ENCODE data around the gene ISM1. TPM values are rescaled to one million over a fixed set of nuclear protein-coding genes. Genes with fewer than 3 reads are reported as not detected.

Gene ISM1
- polyA plus RNA-seq, 1 experiment, result not detected

DNA sequence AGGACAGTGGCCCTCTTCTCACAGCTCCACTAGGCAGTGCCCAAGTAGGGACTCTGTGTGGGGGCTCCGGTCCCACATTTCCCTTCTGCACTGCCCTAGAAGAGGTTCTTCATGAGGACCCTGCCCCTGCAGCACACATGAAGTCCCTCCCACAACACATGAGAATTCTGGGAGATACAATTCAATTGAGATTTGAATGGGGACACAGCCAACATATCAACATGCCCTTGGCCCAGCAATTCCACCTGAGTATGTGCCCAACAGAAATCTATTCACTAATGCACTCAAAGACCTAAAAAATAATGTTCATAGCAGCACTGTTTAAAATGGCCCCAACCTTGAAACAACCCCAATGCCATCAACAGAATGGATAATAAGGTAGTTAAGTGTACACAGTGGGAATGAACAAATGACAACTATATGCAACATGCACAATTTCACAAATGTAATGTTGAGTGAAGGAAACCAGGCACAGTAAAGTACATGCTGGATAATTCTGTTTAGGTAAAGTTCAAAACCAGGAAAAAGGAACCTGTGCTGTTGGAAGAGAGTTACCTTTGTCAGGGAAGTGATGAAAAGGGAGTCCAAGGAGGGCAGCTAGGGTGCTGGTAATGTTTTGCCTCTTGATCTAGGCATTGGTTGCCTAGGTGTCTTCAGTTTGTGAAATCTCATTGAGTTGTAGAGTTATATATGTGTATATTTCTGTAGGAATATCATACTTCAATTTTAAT, 16.1 kb downstream of the ISM1 start:
- H3K9me3 ChIP-seq (ENCODE audit: control insufficient read depth, insufficient read depth, low read length), result no peaks in the 10 kb centered on the region
- no peaks in the 10 kb centered on the region for H3K27me3 ChIP-seq (ENCODE audit: control insufficient read depth, insufficient read depth, low read length)
- no peak for DNase-seq (ENCODE audit: low read depth, low spot score)
- ChIA-PET POLR2A (no interaction called here), CTCF (no interaction called here)
- H3K4me3 ChIP-seq (ENCODE audit: low read depth, low read length), result no peak overlapping the region
- no peak overlapping the region for H3K27ac ChIP-seq (ENCODE audit: low read depth, low read length)
- TF ChIP-seq, protein P1, sequence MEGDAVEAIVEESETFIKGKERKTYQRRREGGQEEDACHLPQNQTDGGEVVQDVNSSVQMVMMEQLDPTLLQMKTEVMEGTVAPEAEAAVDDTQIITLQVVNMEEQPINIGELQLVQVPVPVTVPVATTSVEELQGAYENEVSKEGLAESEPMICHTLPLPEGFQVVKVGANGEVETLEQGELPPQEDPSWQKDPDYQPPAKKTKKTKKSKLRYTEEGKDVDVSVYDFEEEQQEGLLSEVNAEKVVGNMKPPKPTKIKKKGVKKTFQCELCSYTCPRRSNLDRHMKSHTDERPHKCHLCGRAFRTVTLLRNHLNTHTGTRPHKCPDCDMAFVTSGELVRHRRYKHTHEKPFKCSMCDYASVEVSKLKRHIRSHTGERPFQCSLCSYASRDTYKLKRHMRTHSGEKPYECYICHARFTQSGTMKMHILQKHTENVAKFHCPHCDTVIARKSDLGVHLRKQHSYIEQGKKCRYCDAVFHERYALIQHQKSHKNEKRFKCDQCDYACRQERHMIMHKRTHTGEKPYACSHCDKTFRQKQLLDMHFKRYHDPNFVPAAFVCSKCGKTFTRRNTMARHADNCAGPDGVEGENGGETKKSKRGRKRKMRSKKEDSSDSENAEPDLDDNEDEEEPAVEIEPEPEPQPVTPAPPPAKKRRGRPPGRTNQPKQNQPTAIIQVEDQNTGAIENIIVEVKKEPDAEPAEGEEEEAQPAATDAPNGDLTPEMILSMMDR (IDR thresholded peaks at IDR 0.05; ENCODE audit: low read depth, low read length), result no peak

DNA sequence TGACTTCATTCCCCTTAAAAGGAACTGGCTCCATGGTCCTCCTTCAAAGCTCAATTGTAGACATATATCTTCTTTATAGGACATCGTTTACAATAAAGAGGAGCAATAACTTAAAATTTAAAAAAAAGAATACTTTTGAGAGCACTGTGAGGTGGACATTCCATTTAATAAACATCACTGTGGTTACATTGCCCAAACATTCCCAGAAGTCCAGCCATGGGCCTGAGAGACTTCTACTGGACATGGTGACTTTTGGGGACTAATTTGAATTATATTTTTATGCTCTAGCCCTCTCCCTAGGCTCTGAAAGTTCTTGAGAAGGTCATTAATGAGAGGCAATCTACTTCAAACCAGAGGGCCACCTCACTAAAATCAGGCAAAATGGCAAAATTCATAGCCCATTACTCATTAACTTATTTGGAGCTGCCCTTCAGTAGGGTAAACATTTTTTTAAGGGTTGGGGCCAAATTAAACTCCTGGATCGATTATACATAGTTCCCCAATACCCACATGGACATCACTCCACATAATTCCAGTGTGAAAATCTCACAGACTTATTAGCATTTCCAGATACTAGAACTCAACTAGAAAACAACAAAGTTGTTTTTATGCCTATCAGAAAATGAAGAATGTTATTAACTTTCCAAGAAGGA, 17.1 kb downstream of the ISM1 start:
- Histone ChIP-seq H3K4me3 (ENCODE audit: low read depth, low read length) (no peak overlapping the region), H3K27ac (ENCODE audit: low read depth, low read length) (no peak overlapping the region), H3K9me3 (ENCODE audit: control insufficient read depth, insufficient read depth, low read length) (no peaks in the 10 kb centered on the region), H3K27me3 (ENCODE audit: control insufficient read depth, insufficient read depth, low read length) (no peaks in the 10 kb centered on the region)
- no peak for DNase-seq (ENCODE audit: low read depth, low spot score)
- TF ChIP-seq, protein P1 (IDR thresholded peaks at IDR 0.05; ENCODE audit: low read depth, low read length), result no peak
- CTCF ChIA-PET, result no interaction called here
- POLR2A ChIA-PET, result no interaction called here

DNA sequence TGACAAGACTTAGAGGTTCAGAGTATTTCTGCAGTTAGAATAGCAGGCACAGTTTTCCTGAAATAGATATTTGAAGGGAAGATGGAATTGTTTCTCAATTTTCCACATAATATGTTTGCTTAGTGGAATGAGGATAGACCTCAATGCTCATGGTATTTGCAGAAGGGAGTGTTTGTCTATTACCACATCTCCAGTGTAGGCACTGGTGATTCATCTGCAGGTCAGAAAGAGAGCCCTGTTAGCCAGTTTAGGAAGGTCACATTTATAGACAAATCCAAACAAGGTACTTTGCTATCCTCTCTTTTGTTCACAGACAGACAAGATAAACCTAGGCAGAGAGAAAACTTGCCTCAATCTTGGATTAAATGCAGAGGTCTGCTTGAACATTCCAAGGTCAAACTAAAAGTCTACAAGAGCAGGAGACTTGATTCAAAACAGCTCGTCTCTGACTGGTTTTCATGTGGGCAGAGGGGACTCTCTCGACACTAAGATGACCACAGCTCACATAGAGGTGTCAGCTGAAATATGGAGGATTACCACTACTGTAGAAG, 22.8 kb downstream of the ISM1 start:
- H3K27me3 ChIP-seq (ENCODE audit: control insufficient read depth, insufficient read depth, low read length), result no peaks in the 10 kb centered on the region
- CTCF ChIA-PET, result interaction anchor here (0.8 kb wide), 1 partner anchor 17 kb away, joined by 4 read pairs; no protein-coding TSS in a partner anchor
- no peak for DNase-seq (ENCODE audit: low read depth, low spot score)

DNA sequence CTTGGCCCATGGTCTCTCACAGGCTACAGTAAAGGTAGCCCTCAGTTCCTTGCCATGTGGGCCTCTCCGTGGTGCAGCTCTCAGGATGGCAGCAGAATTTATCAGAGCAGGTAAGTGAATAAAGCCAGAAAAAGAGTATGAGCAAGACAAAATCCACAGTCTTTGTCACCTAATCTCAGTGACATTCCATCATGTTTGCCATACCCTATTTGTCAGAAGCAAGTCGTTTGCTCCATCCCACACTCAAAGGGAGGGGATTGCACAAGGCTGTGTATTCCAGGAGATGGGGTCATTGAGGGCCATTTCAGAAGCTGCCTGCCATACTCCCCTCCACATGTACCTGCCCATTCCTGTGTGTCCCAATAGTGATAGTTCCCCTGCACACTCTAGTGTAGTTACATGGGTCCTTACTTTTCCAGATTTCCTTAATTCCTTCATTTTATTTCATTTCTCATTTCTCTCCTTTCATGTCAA, 24.2 kb downstream of the ISM1 start:
- Histone ChIP-seq H3K27me3 (ENCODE audit: control insufficient read depth, insufficient read depth, low read length) (no peaks in the 10 kb centered on the region), H3K27ac (ENCODE audit: low read depth, low read length) (no peak overlapping the region), H3K9me3 (ENCODE audit: control insufficient read depth, insufficient read depth, low read length) (no peaks in the 10 kb centered on the region), H3K4me3 (ENCODE audit: low read depth, low read length) (no peak overlapping the region)
- ChIA-PET CTCF (no interaction called here), POLR2A (no interaction called here)
- DNase-seq (ENCODE audit: low read depth, low spot score), result no peak
- TF ChIP-seq, protein P1 (IDR thresholded peaks at IDR 0.05; ENCODE audit: low read depth, low read length), result no peak

More for the DNA sequence above, 22.8 kb downstream of the ISM1 start:
- Histone ChIP-seq H3K9me3 (ENCODE audit: control insufficient read depth, insufficient read depth, low read length) (no peaks in the 10 kb centered on the region), H3K27ac (ENCODE audit: low read depth, low read length) (no peak overlapping the region), H3K4me3 (ENCODE audit: low read depth, low read length) (no peak overlapping the region)
- TF ChIP-seq, protein P1 (IDR thresholded peaks at IDR 0.05; ENCODE audit: low read depth, low read length), result no peak
- POLR2A ChIA-PET, result no interaction called here
